Body of pancreas (tissue), 4 donors: ENCODE data around the gene MTMR12.

Source experiments
- POLR2A ChIP-seq, 3 donors: fragments of 450-650 bp; IDR thresholded peaks; one replicate each; pipeline ENCODE4 v1.6.1; 2016; ENCODE audit warnings: antibody characterized with exemption in 3 of 3, mild to moderate bottlenecking in 2 of 3
- TF ChIP-seq, protein P1 (sequence below), 7 experiments: fragments of 450-650 bp in 4 of 7; fragments of 200-600 bp in 3 of 7; sonication (generic) in 3 of 7; IDR thresholded peaks; one replicate each; pipeline ENCODE4 v1.5.1; 2016 to 2019; ENCODE audit warnings: antibody characterized with exemption in 7 of 7

DNA sequence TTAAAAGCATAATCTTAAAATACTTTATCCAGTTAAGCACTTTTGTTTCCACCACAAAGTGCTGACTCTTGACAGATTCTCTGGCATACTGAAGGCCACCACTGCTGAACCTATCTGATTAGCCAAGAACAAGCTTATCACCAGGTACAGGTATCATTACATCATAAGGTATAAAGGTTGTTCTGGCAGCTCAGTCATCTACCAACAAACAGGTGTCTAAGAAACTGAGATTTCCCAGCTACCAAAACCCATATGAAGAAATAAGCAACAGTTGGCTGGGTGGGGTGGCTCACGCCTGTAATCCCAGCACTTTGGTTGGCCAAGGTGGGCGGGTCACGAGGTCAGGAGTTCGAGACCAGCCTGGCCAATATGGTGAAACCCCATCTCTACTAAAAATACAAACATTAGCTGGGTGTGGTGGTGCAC, 5.0 kb downstream of the MTMR12 start:
- TF ChIP-seq POLR2A (IDR thresholded peaks at IDR 0.05): peak in 1 of 3 donors; percentile 22
- TF ChIP-seq, protein P1, sequence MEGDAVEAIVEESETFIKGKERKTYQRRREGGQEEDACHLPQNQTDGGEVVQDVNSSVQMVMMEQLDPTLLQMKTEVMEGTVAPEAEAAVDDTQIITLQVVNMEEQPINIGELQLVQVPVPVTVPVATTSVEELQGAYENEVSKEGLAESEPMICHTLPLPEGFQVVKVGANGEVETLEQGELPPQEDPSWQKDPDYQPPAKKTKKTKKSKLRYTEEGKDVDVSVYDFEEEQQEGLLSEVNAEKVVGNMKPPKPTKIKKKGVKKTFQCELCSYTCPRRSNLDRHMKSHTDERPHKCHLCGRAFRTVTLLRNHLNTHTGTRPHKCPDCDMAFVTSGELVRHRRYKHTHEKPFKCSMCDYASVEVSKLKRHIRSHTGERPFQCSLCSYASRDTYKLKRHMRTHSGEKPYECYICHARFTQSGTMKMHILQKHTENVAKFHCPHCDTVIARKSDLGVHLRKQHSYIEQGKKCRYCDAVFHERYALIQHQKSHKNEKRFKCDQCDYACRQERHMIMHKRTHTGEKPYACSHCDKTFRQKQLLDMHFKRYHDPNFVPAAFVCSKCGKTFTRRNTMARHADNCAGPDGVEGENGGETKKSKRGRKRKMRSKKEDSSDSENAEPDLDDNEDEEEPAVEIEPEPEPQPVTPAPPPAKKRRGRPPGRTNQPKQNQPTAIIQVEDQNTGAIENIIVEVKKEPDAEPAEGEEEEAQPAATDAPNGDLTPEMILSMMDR (IDR thresholded peaks at IDR 0.05): no peak
